WTC11 (cell line): ENCODE data around the gene CMTM1. TPM values are rescaled to one million over a fixed set of nuclear protein-coding genes. Genes with fewer than 3 reads are reported as not detected.

Experiments used
- ATAC-seq: fragments of 200-7000 bp; cut with Tn5 transposase; 2 replicates; pipeline ENCODE4 v1.10.0; 2021; ENCODE audit warnings: mild to moderate bottlenecking, moderate library complexity
- CTCF ChIA-PET: fragments of 300-600 bp; sonication (Branson Sonifier 250); formaldehyde crosslinking; loops from one replicate; lab custom pipeline; 2021; ENCODE audit warnings: antibody characterized with exemption; lab: Charles Lee
- POLR2A ChIA-PET: fragments of 350-600 bp; sonication (Branson Sonifier 250); formaldehyde crosslinking; loops from one replicate; lab custom pipeline; 2021; ENCODE audit warnings: antibody characterized with exemption; lab: Charles Lee
- DNase-seq: peaks from one replicate; pipeline ENCODE4 v3.0.0; 2021; ENCODE audit warnings: low spot score
- H3K27ac Mint-ChIP-seq: 2 replicates; pipeline ENCODE4 v1.8.0; 2021; ENCODE audit warnings: mixed read lengths
- H3K27me3 Mint-ChIP-seq: 2 replicates; pipeline ENCODE4 v1.8.0; 2021; ENCODE audit warnings: low read depth, mild to moderate bottlenecking, moderate library complexity, mixed read lengths
- H3K36me3 Mint-ChIP-seq: 2 replicates; pipeline ENCODE4 v1.8.0; 2021; ENCODE audit warnings: mixed read lengths
- H3K4me1 Mint-ChIP-seq: 2 replicates; pipeline ENCODE4 v1.8.0; 2022; ENCODE audit warnings: mixed read lengths
- H3K4me3 Mint-ChIP-seq: 2 replicates; pipeline ENCODE4 v1.8.0; 2021; ENCODE audit warnings: mild to moderate bottlenecking, moderate library complexity, mixed read lengths
- H3K9me3 Mint-ChIP-seq: 2 replicates; pipeline ENCODE4 v1.8.0; 2021; ENCODE audit warnings: mixed read lengths
- AR ChIP-seq: fragments of 250-450 bp; sonication (Bioruptor Pico); IDR thresholded peaks from 2 replicates; pipeline ENCODE4 v1.9.0; 2021; ENCODE audit warnings: mild to moderate bottlenecking
- ATF6 ChIP-seq: sonication (generic); formaldehyde crosslinking; IDR thresholded peaks from 2 replicates; pipeline ENCODE4 v1.8.1; 2023; ENCODE audit warnings: mild to moderate bottlenecking, missing genetic modification reagents
- CBFB ChIP-seq: sonication (generic); formaldehyde crosslinking; IDR thresholded peaks from 2 replicates; pipeline ENCODE4 v1.8.1; 2022; ENCODE audit warnings: mild to moderate bottlenecking, low read depth, missing genetic modification reagents
- CDX4 ChIP-seq: fragments of 250-450 bp; sonication (Bioruptor Pico); IDR thresholded peaks from 2 replicates; pipeline ENCODE4 v1.9.0; 2021; ENCODE audit warnings: moderate library complexity, mild to moderate bottlenecking, inconsistent platforms, borderline replicate concordance
- E2F1 ChIP-seq: sonication (generic); formaldehyde crosslinking; IDR thresholded peaks from 2 replicates; pipeline ENCODE4 v1.8.0; 2022; ENCODE audit warnings: mild to moderate bottlenecking, missing genetic modification reagents
- ELF4 ChIP-seq: sonication (generic); formaldehyde crosslinking; IDR thresholded peaks from 2 replicates; pipeline ENCODE4 v1.8.1; 2022; ENCODE audit warnings: low read depth, mild to moderate bottlenecking, moderate library complexity, missing genetic modification reagents
- GTF2I ChIP-seq: fragments of 250-450 bp; sonication (Bioruptor Pico); conservative IDR thresholded peaks from 2 replicates; pipeline ENCODE4 v1.4.0; 2021; ENCODE audit warnings: mild to moderate bottlenecking
- MXD4 ChIP-seq: fragments of 250-450 bp; sonication (Bioruptor Pico); IDR thresholded peaks from 2 replicates; pipeline ENCODE4 v1.8.0; 2021; ENCODE audit warnings: mild to moderate bottlenecking, moderate library complexity, borderline replicate concordance
- NFYB ChIP-seq: sonication (generic); formaldehyde crosslinking; conservative IDR thresholded peaks from 2 replicates; pipeline ENCODE4 v1.8.0; 2022; ENCODE audit warnings: low read depth, missing genetic modification reagents
- NR1H2 ChIP-seq: sonication (generic); formaldehyde crosslinking; IDR thresholded peaks from 2 replicates; pipeline ENCODE4 v1.9.0; 2021; ENCODE audit warnings: mild to moderate bottlenecking, moderate library complexity, missing genetic modification reagents
- NR3C1 ChIP-seq: sonication (generic); formaldehyde crosslinking; conservative IDR thresholded peaks from 2 replicates; pipeline ENCODE4 v1.8.1; 2023; ENCODE audit warnings: low read depth, mild to moderate bottlenecking, missing genetic modification reagents
- STAT6 ChIP-seq: sonication (generic); formaldehyde crosslinking; conservative IDR thresholded peaks from 2 replicates; pipeline ENCODE4 v1.8.1; 2023; ENCODE audit warnings: mild to moderate bottlenecking, low read depth, missing genetic modification reagents, moderate library complexity
- TEAD4 ChIP-seq: sonication (generic); formaldehyde crosslinking; IDR thresholded peaks from 2 replicates; pipeline ENCODE4 v1.8.0; 2022; ENCODE audit warnings: mild to moderate bottlenecking, missing genetic modification reagents
- ZNF219 ChIP-seq: sonication (generic); formaldehyde crosslinking; IDR thresholded peaks from 2 replicates; pipeline ENCODE4 v1.8.0; 2023; ENCODE audit warnings: missing genetic modification reagents, mild to moderate bottlenecking, borderline replicate concordance
- ZNF263 ChIP-seq: sonication (generic); formaldehyde crosslinking; IDR thresholded peaks from 2 replicates; pipeline ENCODE4 v1.8.1; 2022; ENCODE audit warnings: low read depth, mild to moderate bottlenecking, moderate library complexity, missing genetic modification reagents
- ZNF317 ChIP-seq: sonication (generic); formaldehyde crosslinking; IDR thresholded peaks from 2 replicates; pipeline ENCODE4 v1.8.1; 2023; ENCODE audit warnings: low read depth, mild to moderate bottlenecking, moderate library complexity, missing genetic modification reagents, borderline replicate concordance
- total RNA-seq: library from RNA; stranded (reverse); gene quantifications from 3 replicates; pipeline ENCODE4 v1.2.3, GENCODE V29; 2021
- TF ChIP-seq, protein P1 (sequence below): fragments of 250-450 bp; sonication (Bioruptor Pico); conservative IDR thresholded peaks from 2 replicates; pipeline ENCODE4 v1.9.0; 2021; ENCODE audit warnings: mild to moderate bottlenecking
- TF ChIP-seq, protein P2 (sequence below): sonication (generic); formaldehyde crosslinking; IDR thresholded peaks from 2 replicates; pipeline ENCODE4 v1.8.0; 2022; ENCODE audit warnings: mild to moderate bottlenecking, missing genetic modification reagents
- TF ChIP-seq, protein P3 (sequence below): sonication (generic); formaldehyde crosslinking; IDR thresholded peaks from 2 replicates; pipeline ENCODE4 v1.8.1; 2022; ENCODE audit warnings: mild to moderate bottlenecking, missing genetic modification reagents, moderate library complexity, borderline replicate concordance
- TF ChIP-seq, protein P4 (sequence below): fragments of 250-450 bp; sonication (Bioruptor Pico); IDR thresholded peaks from 2 replicates; pipeline ENCODE4 v1.8.0; 2021; ENCODE audit warnings: mild to moderate bottlenecking

The CMTM1 gene
- total RNA-seq, 1 experiment from 2014 or later: 1.6 TPM

DNA sequence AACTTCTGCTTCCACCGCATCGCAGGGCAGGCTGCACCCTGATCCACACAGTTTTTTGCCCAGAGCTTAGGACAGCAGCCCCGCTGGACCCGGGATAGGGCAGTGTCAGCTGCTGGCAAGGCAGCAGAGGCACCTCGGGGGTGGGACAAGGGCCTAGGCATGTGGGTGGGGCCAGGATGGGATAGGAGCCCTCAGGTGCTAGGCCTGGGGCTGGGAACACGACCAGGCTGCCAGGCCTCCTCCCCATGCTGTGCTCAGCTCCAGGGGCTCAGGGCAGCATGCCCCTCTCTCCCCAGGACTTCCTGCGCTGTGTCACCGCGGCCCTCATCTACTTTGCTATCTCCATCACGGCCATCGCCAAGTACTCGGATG is 42.9 kb downstream of the CMTM1 start:
- TF ChIP-seq ZNF219 (CRISPR knock-in tag) (no peak), NR1H2 (CRISPR knock-in tag) (no peak), GTF2I (CRISPR knock-in tag) (no peak), CDX4 (CRISPR knock-in tag) (no peak), ZNF263 (CRISPR knock-in tag) (no peak), TEAD4 (CRISPR knock-in tag) (no peak), NFYB (CRISPR knock-in tag) (no peak), AR (CRISPR knock-in tag) (no peak), NR3C1 (CRISPR knock-in tag) (no peak), ATF6 (CRISPR knock-in tag) (no peak), ZNF317 (no peak), CBFB (no peak), E2F1 (no peak), MXD4 (CRISPR knock-in tag) (no peak), ELF4 (CRISPR knock-in tag) (no peak), STAT6 (CRISPR knock-in tag) (no peak)
- TF ChIP-seq, protein P1, sequence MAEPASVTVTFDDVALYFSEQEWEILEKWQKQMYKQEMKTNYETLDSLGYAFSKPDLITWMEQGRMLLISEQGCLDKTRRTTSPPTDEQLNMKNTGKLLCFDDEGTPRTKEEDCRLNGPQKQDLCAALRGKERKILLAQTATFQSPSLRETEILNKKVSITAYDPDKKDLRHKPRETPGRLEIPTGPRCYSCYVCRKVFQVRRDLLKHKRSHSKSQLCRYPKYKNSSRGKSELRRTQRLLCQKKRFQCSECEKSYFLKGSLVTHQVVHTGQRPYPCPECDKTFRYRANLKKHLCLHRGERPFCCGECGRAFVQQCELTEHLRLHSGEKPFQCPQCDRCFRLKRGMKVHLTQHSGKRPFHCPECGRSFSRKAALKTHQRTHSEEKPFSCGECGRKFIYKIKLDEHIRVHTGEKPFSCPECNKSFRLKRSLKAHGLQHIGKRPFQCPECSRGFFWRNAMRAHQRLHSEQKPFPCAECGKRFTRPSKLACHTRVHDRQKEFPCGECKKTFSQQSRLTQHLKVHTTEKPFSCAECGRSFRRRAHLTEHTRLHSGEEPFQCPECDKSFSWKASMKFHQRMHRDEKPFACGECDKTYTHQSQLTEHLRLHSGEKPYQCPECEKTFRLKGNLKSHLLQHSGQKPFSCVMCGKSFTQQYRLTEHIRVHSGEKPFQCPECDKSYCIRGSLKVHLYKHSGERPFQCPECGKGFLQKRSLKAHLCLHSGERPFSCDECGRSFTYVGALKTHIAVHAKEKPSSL: no peak
- TF ChIP-seq, protein P2, sequence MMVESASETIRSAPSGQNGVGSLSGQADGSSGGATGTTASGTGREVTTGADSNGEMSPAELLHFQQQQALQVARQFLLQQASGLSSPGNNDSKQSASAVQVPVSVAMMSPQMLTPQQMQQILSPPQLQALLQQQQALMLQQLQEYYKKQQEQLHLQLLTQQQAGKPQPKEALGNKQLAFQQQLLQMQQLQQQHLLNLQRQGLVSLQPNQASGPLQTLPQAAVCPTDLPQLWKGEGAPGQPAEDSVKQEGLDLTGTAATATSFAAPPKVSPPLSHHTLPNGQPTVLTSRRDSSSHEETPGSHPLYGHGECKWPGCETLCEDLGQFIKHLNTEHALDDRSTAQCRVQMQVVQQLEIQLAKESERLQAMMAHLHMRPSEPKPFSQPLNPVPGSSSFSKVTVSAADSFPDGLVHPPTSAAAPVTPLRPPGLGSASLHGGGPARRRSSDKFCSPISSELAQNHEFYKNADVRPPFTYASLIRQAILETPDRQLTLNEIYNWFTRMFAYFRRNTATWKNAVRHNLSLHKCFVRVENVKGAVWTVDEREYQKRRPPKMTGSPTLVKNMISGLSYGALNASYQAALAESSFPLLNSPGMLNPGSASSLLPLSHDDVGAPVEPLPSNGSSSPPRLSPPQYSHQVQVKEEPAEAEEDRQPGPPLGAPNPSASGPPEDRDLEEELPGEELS (CRISPR knock-in tag): no peak
- TF ChIP-seq, protein P3, sequence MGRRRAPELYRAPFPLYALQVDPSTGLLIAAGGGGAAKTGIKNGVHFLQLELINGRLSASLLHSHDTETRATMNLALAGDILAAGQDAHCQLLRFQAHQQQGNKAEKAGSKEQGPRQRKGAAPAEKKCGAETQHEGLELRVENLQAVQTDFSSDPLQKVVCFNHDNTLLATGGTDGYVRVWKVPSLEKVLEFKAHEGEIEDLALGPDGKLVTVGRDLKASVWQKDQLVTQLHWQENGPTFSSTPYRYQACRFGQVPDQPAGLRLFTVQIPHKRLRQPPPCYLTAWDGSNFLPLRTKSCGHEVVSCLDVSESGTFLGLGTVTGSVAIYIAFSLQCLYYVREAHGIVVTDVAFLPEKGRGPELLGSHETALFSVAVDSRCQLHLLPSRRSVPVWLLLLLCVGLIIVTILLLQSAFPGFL (CRISPR knock-in tag): no peak
- TF ChIP-seq, protein P4, sequence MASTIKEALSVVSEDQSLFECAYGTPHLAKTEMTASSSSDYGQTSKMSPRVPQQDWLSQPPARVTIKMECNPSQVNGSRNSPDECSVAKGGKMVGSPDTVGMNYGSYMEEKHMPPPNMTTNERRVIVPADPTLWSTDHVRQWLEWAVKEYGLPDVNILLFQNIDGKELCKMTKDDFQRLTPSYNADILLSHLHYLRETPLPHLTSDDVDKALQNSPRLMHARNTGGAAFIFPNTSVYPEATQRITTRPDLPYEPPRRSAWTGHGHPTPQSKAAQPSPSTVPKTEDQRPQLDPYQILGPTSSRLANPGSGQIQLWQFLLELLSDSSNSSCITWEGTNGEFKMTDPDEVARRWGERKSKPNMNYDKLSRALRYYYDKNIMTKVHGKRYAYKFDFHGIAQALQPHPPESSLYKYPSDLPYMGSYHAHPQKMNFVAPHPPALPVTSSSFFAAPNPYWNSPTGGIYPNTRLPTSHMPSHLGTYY (CRISPR knock-in tag): no peak
- ATAC-seq: no peak
- DNase-seq: no peak
- ChIA-PET CTCF (interaction anchor here (0.6 to 4.0 kb wide), 62 partner anchors 9 to 320 kb away, joined by 3 to 70 read pairs (median 5); partner anchors contain the start of genes CKLF, CMTM2, CMTM4 and DYNC1LI2), POLR2A (interaction anchor here (1.7 kb wide), 1 partner anchor 42 kb away, joined by 6 read pairs; no protein-coding TSS in a partner anchor)
- Mint-ChIP-seq H3K9me3 (no peaks in the 10 kb centered on the region), H3K27ac (no peak overlapping the region), H3K36me3 (peaks cover 30% of the 10 kb centered on the region), H3K27me3 (no peaks in the 10 kb centered on the region), H3K4me1 (peaks cover 21% of the 10 kb centered on the region), H3K4me3 (no peak overlapping the region)
